Activated gamma-delta T cell treated with anti-CD3 and anti-CD28 coated beads, Interleukin-2, amount 50 U/mL, for 16 hours (primary cell): ENCODE measurements around the gene BAG2.

ENCODE experiments used
- DNase-seq: peaks from one replicate; pipeline ENCODE4 v3.0.0-alpha.2; 2020; ENCODE audit warnings: low read depth

BAG2 gene

GRCh38 chr6:57174511-57174907 lies 2.4 kb downstream of the BAG2 start:
- no peak for DNase-seq

GRCh38 chr6:57177545-57178265 lies 5.6 kb downstream of the BAG2 start:
- DNase-seq = no peak

- DNase-seq = no peak
These were observed 8.5 kb downstream of the BAG2 start for GRCh38 chr6:57180596-57180995.

- no peak for DNase-seq
These were observed 9.9 kb downstream of the BAG2 start for GRCh38 chr6:57182017-57182432.

- no peak for DNase-seq
These were observed 11.2 kb downstream of the BAG2 start for GRCh38 chr6:57183336-57183735.

GRCh38 chr6:57190140-57190539 lies 18.0 kb downstream of the BAG2 start:
- no peak for DNase-seq

GRCh38 chr6:57193177-57193576 lies 21.1 kb downstream of the BAG2 start:
- DNase-seq = no peak

GRCh38 chr6:57195457-57195856 lies 23.3 kb downstream of the BAG2 start:
- DNase-seq = no peak

- no peak for DNase-seq
These were observed 27.0 kb downstream of the BAG2 start for GRCh38 chr6:57198926-57199636.

- DNase-seq = no peak
These were observed 29.6 kb downstream of the BAG2 start for GRCh38 chr6:57201718-57202117.

- no peak for DNase-seq
These were observed 33.6 kb downstream of the BAG2 start for GRCh38 chr6:57205550-57206328.

- no peak for DNase-seq
These were observed 35.0 kb downstream of the BAG2 start for GRCh38 chr6:57207141-57207540.

- DNase-seq = no peak
These were observed 35.7 kb downstream of the BAG2 start for GRCh38 chr6:57207872-57208271.

- no peak for DNase-seq
These were observed 36.9 kb downstream of the BAG2 start for GRCh38 chr6:57209030-57209429.

GRCh38 chr6:57210060-57210459 lies 37.9 kb downstream of the BAG2 start:
- DNase-seq = no peak

- DNase-seq = no peak
These were observed 43.1 kb downstream of the BAG2 start for GRCh38 chr6:57215260-57215659.

- DNase-seq = no peak
These were observed 44.3 kb downstream of the BAG2 start for GRCh38 chr6:57216235-57217101.

GRCh38 chr6:57217270-57217669 lies 45.1 kb downstream of the BAG2 start:
- DNase-seq = no peak

GRCh38 chr6:57220083-57220703 lies 48.1 kb downstream of the BAG2 start:
- DNase-seq = no peak

GRCh38 chr6:57221191-57221935 lies 49.2 kb downstream of the BAG2 start:
- peak; percentile 17 for DNase-seq
